GM10847 (cell line): ENCODE results near the gene KLHL10.

Source experiments
- POLR2A ChIP-seq: IDR thresholded peaks from 2 replicates; pipeline ENCODE4 v1.6.1; 2011; ENCODE audit not compliant: insufficient read length; ENCODE audit errors: extremely low read depth

The KLHL10 gene

DNA sequence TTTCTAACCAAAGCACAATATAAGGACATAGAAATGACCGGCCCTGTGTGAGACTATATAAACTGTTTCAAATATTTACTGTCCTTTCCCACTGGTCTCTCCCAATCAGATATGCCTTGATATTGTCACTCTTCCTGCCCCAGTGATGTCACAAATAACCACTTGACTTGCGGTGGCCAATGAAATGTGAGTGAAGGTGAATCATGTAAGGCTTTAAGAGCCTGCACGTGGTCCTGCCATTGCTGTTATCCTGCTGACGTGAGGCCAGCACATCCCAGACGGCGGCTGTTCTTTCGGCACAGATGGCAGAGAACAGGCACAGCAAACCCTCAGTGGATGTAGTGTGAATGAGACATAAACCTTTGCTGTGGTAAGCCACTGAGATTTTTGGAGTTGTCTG is 33.0 kb downstream of the KLHL10 start:
- TF ChIP-seq POLR2A: no peak

DNA sequence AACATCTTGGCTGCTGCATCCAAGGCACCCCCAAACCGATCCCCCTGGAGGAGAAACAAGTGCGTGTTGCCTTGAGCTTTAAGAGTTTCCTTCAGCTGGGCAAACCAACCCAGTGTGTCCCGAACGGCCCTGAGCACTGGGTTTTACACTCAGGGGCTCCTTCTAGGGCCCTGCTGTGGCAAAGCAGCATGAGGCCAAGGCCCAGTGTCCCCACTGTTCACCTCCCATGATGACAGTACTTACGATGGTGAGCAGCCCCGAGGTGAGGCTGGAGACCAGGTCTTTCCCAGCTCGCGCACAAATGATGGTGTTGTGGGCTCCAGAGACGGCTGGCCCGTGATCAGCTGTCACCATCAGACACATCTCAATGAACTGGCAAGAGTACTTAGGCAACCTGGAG is 34.2 kb downstream of the KLHL10 start:
- no peak for TF ChIP-seq POLR2A

DNA sequence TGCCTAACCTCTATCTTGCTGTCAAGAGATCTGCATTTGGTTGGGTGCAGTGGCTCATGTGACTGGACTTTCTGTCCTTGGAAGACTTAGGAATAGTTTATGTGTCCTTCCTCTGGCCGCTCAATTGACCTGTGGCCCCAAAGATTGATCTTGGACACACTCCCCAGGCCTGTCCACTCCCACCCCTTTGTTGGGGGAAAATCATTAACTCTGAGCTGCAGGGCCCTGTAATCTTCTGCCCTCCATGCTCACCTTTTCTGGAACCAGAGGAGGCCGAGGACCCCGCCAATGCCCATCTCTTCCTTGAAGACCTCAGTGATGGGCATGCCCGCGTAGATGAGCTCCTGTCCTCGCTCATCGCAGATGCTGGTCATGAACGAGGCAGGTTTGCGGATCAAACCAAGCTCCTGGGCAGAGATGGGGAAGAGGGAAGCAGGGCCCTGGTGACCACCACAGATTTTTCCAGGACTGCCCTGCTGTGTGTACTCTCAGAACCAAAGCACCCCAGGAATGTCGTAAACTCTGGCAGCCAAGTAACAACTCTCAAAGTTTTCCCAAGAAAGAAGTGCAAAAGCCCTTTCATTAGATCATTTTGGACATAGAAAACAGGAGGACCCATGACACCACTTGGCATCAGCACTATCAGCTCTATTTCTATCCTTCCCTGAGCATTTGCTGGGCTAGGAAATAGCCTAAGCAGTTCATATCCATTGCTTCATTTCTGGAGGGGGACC is 36.1 kb downstream of the KLHL10 start:
- TF ChIP-seq POLR2A: no peak

DNA sequence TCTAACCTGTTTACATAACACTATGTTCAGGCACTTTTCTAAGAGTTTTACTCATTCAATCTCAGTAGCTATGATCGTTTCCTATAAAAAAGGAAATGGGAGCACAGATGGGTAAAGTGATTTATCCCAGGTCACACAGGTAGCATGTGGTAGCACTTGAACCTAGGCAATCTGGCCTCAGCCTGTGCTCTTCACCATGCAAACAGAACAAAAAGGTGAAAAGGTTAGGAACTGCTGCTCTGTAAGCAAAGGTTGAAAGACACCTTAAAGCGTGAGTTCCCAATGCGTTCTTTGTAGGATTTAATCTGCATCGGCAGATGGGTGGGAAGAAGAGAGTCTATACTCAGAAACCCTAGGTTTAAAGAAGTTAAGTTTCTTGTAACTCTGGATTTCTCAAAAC is 42.5 kb downstream of the KLHL10 start:
- TF ChIP-seq POLR2A: no peak

DNA sequence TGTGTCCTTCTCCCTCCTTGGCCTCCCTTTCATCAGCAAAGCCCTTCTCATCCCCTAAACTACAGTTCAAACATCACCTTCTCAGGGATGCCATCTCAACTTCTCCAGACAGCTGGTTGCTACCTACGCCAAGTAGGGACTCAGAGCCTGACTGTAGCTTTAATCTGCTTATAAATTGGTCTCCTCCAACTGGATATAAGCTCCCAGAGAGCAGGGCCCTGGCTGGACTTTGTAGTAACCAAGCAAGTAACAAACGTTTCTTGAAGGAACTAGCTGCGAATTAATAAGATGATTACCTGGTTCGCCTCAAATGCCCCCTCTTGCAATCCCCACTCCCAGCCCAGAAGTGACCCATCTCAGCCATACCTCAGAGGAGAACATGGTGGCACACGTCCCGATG is 45.1 kb downstream of the KLHL10 start:
- TF ChIP-seq POLR2A: no peak

DNA sequence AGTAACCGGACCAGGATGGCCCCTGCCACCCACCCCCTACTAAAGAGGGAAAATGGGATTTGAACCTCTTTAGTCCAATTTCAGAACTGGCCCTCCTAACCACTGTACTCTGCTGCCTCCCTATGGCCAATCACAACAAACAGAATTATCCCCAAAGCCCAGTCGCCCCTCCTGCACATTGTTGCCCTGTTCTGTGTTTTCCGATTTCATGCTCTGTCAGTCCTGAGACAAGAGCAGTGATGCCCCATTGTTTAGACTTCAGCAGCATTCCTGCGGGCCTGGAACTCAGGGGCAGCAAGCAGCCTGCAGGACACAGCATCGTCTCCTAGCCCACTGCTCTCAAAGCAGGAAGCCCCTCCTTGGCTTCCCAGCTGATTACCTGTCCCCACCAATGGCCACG is 48.1 kb downstream of the KLHL10 start:
- TF ChIP-seq POLR2A: no peak

DNA sequence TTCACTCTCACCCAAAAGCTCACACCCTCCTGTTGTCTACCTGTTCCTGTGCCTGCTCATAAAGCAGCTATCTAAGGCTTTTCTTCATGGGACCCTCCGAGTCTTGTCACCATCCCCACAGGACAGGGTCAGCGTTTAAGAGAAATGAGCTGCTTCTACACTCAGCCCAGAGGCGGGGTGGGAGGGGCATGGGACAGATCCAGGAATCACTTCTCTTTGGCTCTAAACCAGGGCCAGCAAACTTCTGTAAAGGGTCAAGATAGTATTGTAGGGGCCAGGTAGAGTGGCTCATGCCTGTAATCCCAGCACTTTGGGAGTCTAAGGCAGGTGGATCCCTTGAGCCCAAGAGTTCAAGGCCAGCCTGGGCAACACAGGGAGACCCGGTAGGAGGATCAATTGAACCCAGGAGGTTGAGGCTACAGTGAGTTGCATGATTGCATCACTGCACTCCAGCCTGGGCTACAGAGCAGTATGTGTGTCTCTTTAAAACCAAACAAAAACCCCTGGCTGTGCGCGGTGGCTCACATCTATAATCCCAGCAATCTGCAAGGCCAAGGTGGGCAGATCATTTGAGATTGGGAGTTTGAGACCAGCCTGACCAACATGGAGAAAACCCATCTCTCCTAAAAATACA is 50.8 kb downstream of the KLHL10 start:
- TF ChIP-seq POLR2A: no peak

DNA sequence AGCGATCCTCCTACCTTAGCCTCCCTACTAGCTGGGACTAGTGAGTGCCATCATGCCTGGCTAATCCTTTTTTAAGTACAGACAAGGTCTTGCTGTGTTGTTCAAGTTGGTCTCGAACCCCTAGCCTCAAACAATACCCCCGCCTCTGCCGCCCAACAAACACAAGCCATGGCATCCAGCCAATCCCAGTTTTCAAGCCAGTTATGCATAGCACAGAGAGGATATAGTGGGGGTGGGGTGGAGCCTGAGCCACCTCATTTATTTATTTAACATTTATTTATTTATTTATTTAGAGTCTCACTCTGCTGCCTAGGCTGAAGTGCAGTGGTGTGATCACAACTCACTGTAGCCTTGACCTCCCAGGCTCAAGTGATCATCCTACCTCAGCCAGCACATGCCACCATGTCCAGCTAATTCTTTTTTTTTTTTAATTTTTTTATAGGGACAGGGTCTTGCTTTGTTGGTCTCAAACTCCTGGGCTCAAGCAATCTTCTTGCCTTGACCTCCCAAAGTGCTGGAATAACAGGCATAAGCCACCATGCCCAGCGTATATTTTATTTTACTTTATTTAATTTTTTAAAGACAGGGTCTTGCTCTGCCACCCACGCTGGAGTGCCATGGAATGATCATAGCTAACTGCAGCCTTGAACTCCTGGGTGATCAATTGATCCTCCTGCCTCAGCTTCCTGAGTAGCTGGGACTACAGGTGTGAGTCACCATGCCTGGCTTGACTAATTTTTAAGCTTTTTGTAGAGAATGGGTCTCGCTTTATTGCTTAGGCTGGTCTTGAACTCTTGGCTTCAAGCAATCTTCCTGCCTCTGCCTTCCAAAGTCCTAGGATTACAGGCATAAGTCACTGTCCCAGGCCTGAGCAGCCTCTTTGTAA is 53.8 kb downstream of the KLHL10 start:
- no peak for TF ChIP-seq POLR2A

DNA sequence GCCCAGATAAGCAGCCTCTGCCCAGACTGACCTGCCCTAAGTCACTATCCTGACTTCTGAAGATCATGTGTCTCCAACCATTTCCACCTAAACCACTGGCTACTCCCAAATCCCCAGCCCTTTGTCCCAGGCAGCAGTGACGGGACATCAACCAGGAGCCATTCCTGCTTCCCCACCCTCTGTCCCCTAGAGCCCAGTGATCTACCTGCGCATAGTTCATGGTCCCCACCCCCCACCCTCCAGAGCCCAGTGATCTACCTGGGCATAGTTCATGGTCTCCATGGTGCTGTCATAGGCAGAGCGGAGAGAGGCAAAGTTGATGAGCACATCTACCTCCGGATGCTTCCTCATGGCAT is 54.4 kb downstream of the KLHL10 start:
- no peak for TF ChIP-seq POLR2A

DNA sequence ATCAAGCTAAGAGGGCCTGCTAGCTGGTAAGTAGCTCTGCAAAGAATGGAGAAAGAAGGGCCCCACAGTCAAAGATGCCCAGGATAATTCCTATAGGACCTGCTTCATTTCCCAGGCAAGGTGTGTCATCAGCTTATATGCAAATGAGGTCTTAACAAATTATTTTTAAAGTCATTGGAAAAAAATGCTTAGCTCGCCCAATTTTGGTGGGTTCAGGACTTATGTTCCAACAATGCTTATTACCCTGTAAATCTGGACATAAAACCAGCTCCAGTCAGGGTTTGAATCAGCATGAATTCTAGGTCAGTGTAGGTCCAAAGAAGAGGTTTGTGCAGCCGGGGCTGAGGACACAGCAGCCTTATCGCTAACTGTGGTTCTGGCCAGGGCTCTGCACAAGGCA is 55.8 kb downstream of the KLHL10 start:
- no peak for TF ChIP-seq POLR2A

DNA sequence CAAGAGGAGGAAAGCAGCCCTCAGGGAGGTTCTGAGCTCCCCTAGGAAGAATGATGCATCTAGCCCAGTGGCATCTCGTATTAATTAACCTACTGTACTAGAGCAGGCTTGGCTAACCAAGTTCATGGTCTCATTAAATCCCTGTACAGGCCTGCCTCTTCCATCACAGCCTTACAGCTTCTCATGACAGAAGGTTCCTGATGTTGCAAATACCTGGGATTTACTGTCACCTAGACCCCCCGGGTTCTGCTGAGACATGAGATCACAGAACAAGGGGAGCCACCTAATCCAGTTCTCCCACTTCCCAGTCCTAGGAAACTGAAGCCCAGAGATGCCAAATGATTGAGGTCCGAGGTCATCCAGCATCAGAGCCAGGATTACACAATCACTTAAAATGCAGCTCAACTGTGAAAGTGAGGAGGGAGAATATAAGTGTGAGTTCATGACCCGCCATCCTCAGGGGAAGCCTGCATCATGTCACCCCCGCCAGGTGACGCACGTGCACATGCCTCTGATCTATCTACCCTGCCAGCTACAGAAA is 57.2 kb downstream of the KLHL10 start:
- TF ChIP-seq POLR2A: no peak

DNA sequence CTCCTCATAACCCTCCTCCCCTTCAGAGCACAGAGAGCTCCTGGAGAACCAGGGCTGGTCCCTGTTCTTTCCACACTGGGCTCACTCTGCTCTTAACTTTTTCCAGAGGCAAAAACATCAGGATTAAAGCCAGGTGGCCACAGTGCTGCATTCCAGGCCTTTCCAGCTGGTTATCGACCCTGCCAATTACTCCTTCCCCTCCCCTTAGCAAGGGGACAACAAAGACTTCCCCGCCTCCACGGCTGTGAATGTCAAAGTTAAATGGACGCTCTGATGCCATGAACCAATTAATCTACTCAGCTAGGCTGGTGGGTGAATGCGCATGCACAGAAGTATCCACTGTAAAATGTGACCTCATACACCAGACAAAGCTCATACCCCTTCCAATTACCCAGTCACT is 58.0 kb downstream of the KLHL10 start:
- TF ChIP-seq POLR2A: no peak

DNA sequence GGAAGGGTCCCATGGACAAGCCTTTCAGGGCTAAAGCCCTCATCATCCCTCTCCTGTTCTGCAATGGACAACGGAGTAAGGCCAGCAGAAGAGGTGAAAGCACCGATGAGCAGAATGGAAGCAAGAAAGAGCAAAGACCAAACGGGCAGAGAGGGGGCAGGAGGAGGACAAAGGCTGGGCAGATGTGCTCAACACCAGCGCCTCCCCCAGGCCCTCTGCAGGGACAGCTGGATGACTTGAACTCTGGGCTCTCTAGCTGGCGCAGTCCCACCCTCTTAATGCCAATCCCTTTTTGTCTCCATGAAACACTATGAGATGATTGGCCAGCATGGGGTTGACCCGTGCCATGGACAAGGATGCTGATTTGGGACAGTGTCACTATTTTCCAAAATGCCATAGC is 59.1 kb downstream of the KLHL10 start:
- TF ChIP-seq POLR2A: no peak
